GM10266 (cell line): ENCODE data around the gene ITGA5.
"Not testable (repeated sequence)": the region's sequence is repeated elsewhere in the genome, so short reads cannot be mapped to it uniquely, and the experiment has no call there.

Experiments used
- DNase-seq: peaks from one replicate; pipeline ENCODE4 v3.0.0; 2012; ENCODE audit errors: extremely low spot score
- TF ChIP-seq, protein P1 (sequence below): IDR thresholded peaks from 2 replicates; pipeline ENCODE4 v1.5.1; 2012; ENCODE audit warnings: mild to moderate bottlenecking, low read depth; ENCODE audit not compliant: control insufficient read depth, insufficient read depth; ENCODE audit errors: missing control alignments

The ITGA5 gene

DNA sequence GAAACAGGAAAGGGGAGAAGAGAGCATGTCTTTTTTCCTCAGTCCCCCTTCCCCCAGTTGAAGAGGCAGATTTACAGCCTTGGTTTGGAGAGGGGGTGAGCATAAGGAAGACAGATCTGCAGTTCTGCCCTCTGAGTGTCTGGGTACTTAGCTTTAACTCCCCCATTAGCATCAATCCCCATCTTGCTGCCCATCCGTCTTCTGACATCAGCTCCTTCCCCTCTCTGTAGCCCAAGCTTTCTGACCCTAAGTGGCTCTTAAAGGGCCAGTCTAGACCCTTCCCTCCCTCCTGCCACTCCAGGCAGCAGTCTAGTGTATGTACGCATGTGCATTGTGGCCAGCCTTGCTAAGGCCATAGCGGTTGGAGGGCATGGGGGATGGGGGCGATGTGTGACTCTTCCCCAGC, 62.1 kb downstream of the ITGA5 start:
- no peak for DNase-seq
- TF ChIP-seq, protein P1, sequence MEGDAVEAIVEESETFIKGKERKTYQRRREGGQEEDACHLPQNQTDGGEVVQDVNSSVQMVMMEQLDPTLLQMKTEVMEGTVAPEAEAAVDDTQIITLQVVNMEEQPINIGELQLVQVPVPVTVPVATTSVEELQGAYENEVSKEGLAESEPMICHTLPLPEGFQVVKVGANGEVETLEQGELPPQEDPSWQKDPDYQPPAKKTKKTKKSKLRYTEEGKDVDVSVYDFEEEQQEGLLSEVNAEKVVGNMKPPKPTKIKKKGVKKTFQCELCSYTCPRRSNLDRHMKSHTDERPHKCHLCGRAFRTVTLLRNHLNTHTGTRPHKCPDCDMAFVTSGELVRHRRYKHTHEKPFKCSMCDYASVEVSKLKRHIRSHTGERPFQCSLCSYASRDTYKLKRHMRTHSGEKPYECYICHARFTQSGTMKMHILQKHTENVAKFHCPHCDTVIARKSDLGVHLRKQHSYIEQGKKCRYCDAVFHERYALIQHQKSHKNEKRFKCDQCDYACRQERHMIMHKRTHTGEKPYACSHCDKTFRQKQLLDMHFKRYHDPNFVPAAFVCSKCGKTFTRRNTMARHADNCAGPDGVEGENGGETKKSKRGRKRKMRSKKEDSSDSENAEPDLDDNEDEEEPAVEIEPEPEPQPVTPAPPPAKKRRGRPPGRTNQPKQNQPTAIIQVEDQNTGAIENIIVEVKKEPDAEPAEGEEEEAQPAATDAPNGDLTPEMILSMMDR, result no peak

DNA sequence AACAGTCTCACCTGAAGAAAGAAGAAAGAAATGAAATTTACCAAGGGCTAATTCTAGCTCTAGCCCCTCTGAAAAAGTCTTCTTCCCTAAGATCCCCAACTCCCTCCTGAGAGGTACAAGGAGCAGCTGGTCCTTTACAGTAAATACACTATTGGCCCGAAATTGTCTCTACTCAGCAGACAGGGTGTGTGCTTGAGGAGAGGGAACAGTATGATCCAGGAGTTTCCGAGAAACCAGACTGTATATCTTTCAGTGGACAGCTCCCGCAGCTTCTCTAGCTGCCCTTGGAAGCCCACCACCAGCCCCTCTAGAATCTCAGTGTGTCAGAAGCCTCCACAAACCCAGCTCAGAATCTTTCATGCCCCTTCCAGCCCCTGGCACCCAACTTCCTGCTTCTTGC, 62.8 kb downstream of the ITGA5 start:
- no peak for DNase-seq

DNA sequence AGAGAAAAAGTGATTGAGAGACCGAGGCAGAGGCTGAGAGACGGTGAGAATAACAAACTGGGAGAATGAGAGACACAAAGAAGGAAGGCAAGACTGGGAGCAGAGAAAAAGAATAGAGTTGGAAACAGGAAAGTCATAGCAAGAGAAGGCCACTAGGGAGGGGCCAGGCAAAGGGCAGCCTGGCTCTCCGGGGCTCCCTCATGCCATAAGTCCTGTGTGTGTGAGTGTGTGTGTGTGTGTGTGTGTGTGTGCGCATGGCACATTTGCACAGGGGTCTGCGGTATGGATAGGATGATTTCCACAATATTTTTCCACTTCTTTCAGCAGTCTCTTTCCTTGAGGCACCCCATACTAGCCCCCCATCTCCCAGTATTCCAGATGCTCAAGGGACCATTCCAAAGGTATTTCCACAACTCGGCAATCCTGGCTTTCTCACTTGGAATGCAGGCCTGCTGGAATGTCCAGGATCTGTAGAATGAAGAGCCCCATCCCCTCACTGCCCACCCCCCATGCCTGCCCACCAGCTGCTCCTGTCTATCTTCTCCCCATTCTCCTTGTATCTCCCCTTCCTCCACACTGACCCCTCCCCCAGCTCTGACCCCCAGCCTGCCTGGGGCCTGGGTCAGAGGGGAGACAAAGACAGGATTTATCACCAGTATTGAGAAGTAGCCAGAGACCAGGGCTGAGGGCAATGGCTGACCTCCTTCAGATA, 63.8 kb downstream of the ITGA5 start:
- TF ChIP-seq, protein P1, result no peak
- no peak for DNase-seq

More for the DNA sequence above, 62.8 kb downstream of the ITGA5 start:
- TF ChIP-seq, protein P1, result no peak

DNA sequence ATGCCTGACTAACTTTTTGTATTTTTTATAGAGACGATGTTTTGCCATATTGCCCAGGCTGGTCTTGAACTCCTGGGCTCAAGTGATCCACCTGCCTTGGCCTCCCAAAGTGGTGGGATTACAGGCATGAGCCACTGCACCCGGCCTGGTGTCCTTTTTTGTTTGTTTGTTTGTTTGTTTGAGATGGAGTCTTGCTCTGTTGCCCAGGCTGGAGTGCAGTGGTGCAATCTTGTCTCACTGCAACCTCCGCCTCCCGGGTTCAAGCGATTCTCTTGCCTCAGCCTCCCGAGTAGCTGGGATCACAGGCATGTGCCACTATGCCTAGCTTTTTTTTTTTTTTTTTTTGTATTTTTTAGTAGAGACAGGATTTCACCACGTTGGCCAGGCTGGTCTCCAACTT, 64.8 kb downstream of the ITGA5 start:
- not testable (repeated sequence) for DNase-seq

DNA sequence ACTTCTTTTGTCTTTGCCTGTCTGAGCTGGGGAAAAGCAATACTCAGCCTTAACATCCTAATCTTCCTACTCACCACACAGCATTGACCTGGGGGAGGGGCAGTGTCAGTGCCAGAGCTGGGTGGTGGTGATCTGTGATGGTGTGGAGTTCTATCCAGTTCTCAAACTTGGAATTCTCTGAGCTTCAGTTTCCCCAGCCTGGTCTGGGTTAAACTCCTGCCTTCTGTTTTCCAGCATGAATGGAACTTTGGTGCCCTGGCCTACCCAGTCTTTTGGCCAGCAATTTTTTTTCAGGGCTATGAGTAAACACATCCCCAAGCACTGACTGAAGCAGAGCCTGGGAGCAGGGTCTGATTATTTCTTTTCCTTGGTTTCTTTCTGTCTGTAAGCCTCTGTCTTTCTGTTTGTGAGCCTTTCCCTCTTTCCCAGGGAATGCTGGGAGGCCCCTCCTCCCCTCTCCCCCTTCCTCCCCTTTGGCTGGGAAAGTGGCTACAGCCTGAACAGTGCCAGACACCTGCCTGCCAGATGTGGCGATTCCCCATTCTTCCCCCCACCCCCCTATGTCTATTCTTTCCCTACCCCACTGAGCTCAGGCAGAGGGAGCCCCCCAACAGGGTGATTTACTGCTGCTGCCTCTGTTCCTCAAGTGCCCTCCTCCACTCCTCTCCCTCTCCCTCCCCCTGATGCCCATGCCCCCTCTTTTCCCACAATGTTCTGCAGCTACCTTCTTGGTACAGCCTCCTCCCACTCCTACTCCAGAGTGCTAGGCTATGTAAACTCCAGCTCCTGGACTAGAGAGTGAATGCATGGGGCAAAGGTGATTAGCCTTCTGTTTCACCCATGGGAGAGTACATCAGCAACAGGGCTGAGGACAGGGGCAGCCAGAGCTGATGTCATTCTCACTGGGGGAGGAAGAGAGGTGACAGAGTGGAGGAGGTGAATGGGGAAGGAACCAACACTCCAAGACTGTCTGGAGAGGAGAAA, 65.9 kb downstream of the ITGA5 start:
- TF ChIP-seq, protein P1, result no peak
- DNase-seq, result no peak

DNA sequence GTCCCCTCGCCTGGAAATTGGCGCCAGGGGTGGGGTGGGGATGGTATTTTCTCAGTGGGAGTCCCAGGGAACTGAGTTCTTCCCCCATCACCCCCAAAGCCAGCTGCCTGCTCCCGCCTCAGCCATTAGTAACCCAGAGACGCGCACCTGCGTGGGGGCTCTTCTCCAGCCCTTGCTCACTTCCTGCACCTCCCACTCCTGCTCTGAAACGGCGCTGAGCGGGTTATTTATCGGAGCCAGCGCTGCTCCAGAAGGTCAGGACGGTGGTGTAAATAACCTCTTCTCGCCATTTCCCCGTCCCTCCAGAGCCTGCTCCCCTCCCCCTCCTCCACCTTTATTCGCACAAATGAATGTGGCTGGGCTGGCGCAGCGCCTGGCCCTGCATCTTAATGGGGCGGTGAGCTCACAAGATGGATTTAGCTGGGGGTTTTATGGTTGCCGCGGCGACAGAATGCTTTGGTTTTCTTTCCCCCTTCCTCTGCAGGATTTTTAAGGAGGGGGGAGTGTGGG, 67.0 kb downstream of the ITGA5 start:
- DNase-seq, result no peak

DNA sequence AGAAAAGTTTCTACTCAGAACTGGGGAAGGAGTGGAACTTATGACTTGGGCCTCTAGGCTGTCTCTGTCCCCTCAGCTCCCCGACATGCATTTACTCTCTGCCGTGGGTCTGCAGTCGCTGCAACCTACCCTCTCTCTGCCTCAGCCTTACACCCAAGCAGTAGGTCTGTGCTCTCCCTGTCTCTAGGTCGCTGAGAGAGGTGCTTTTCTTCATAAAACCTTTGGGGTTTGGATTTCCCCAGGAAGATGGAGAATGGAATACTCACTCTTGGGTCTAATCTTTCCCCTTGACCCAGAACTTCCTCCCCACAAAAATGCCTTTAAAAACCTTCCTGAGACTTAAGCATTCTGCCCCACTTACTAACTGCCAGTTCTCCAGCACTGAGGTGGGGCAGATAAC, 67.7 kb downstream of the ITGA5 start:
- DNase-seq, result no peak
- TF ChIP-seq, protein P1, result no peak

More for the DNA sequence above, 67.0 kb downstream of the ITGA5 start:
- TF ChIP-seq, protein P1, result no peak
